K562 (cell line): ENCODE data around the gene LCLAT1. TPM values are rescaled to one million over a fixed set of nuclear protein-coding genes. Genes with fewer than 3 reads are reported as not detected.

Source experiments
- C11orf30 ChIP-seq: fragments of 450-650 bp; IDR thresholded peaks from 2 replicates; pipeline ENCODE4 v1.6.1; 2016; ENCODE audit warnings: low read depth, mild to moderate bottlenecking
- polyA plus RNA-seq, 8 experiments: library from polyadenylated mRNA; depleted of rRNA in 4 of 8; stranded (reverse) in 5 of 8; unstranded in 3 of 8; fragments of >200 nt; fragmentation: Nextera tagmentation in 2 of 8; fragmentation: Illumina TruSeq in 1 of 8; extraction: Ambion mirVana in 2 of 8; extraction: Trizol in 1 of 8; gene quantifications; 2 replicates each; pipeline versions ENCODE4 v1.2.1 to v1.2.3, GENCODE V29; 2011 to 2014; ENCODE audit warnings: inconsistent platforms in 1 of 8, missing spikeins in 1 of 8
- total RNA-seq, 7 experiments: library from RNA; depleted of rRNA in 6 of 7; stranded (reverse); fragments of >200 nt in 6 of 7; fragmentation: Illumina TruSeq in 2 of 7; extraction: Trizol in 2 of 7; gene quantifications; 2 replicates each; pipeline versions ENCODE4 v1.2.1 to v1.2.3, GENCODE V29; 2011 to 2021; ENCODE audit warnings: low replicate concordance in 1 of 7
- TF ChIP-seq, protein P1 (sequence below), 2 experiments: fragments of 450-650 bp in 1 of 2; sonication (generic) in 1 of 2; formaldehyde crosslinking in 1 of 2; IDR thresholded peaks; 2 replicates each; pipeline versions ENCODE4 v1.7.1 to v1.9.0; 2016 to 2022; ENCODE audit warnings: inconsistent platforms in 1 of 2, mild to moderate bottlenecking in 1 of 2, missing genetic modification reagents in 1 of 2

Gene LCLAT1
- total and polyA plus RNA-seq, 9 of the 15 experiments (the other 6 are each of a cell fraction or from before 2014, with no cell fraction given): 8.9 to 63.3 (median 25.4) TPM

DNA sequence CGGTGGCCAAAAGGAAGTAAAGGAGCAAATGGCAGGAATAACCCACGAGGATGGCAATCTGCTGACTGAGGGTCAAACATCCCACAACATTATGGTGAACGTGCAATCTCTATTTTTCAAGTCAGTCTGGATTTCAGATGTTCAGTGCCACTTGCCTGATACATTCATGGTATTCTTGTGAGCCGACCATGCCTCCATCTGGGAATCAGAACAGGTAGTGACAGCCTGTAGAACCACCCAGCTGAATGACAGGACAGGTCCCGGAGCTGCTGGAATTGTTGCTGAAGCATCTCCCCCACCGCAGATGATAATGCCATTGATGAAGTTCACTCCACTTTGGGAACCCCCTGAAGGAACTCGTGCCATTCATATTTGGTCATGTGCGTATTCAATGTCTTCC lies 237.0 kb downstream of the LCLAT1 start (continued):
- TF ChIP-seq, protein P1, sequence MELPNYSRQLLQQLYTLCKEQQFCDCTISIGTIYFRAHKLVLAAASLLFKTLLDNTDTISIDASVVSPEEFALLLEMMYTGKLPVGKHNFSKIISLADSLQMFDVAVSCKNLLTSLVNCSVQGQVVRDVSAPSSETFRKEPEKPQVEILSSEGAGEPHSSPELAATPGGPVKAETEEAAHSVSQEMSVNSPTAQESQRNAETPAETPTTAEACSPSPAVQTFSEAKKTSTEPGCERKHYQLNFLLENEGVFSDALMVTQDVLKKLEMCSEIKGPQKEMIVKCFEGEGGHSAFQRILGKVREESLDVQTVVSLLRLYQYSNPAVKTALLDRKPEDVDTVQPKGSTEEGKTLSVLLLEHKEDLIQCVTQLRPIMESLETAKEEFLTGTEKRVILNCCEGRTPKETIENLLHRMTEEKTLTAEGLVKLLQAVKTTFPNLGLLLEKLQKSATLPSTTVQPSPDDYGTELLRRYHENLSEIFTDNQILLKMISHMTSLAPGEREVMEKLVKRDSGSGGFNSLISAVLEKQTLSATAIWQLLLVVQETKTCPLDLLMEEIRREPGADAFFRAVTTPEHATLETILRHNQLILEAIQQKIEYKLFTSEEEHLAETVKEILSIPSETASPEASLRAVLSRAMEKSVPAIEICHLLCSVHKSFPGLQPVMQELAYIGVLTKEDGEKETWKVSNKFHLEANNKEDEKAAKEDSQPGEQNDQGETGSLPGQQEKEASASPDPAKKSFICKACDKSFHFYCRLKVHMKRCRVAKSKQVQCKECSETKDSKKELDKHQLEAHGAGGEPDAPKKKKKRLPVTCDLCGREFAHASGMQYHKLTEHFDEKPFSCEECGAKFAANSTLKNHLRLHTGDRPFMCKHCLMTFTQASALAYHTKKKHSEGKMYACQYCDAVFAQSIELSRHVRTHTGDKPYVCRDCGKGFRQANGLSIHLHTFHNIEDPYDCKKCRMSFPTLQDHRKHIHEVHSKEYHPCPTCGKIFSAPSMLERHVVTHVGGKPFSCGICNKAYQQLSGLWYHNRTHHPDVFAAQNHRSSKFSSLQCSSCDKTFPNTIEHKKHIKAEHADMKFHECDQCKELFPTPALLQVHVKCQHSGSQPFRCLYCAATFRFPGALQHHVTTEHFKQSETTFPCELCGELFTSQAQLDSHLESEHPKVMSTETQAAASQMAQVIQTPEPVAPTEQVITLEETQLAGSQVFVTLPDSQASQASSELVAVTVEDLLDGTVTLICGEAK (IDR thresholded peaks at IDR 0.05): no peak
- TF ChIP-seq, protein P1 (CRISPR knock-in tag; IDR thresholded peaks at IDR 0.05): no peak
- TF ChIP-seq C11orf30: no peak
